ENCODE measurements around the gene JAKMIP1. TPM values are rescaled to one million over a fixed set of nuclear protein-coding genes. Genes with fewer than 3 reads are reported as not detected.

Gene JAKMIP1
- total RNA-seq, 1 experiment from 2014 or later = not detected

DNA sequence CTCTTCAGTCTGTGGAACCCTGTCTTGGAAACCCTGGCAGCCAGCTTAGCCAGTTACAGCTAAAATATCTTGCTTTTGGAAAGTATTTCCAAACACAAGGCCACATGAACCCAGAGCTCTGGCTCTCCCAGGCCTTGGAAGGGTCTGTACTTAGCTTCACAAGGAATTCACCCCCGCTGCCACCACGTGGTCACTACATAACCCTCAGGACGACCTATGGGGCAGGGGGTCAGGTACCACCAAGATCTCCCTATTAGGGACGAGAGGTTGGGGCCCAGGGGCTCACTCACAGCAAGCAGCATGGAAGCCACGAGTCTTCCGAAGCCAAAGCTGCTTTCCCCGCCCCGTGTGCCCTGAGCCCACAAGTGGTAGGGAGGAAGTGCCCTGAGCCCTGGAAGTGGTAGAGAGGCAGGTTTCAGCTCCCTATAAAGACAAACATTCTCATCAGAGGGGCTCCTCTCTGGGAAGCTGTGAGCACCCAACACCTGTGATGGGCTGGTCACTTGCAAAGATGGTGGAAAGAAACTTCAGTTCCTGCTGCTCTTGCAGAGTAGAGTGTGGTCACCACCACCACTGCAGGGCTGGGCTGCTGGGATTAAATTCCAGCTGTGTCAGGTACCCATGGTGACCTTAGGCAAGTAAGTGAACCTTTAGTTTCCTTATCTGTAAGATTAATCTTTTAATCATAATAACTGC is 4.7 kb upstream of the JAKMIP1 start:
- Histone ChIP-seq H4K20me1 (ENCODE audit: insufficient read depth) (no peaks in the 10 kb centered on the region), H2AFZ (ENCODE audit: low read depth, low read length, poor library complexity, severe bottlenecking) (no peak overlapping the region), H3K27me3 (ENCODE audit: insufficient read depth, low read length) (peaks cover 10% of the 10 kb centered on the region; the same call in 1 of the 2 replicates), H3K4me3 (replicated peaks in 1 of 2; ENCODE audit: low read depth in 1 of 2, low read length in 2 of 2) (no peak overlapping the region), H3K9ac (ENCODE audit: low read length) (no peak overlapping the region), H3K27ac (ENCODE audit: low read depth, low read length) (no peak overlapping the region), H3K9me3 (ENCODE audit: control insufficient read depth in 1 of 2, insufficient read depth in 1 of 2, low read depth in 1 of 2, low read length in 2 of 2) (no peaks in the 10 kb centered on the region), H3K79me2 (ENCODE audit: insufficient read depth, low read length) (no peaks in the 10 kb centered on the region), H3K36me3 (ENCODE audit: control insufficient read depth in 1 of 2, insufficient read depth in 2 of 2, low read length in 2 of 2) (no peaks in the 10 kb centered on the region), H3K4me2 (ENCODE audit: low read length) (no peak overlapping the region), H3K4me1 (ENCODE audit: control insufficient read depth in 1 of 2, insufficient read depth in 2 of 2, low read length in 2 of 2) (no peaks in the 10 kb centered on the region), H3K9me2 (ENCODE audit: insufficient read depth) (no peaks in the 10 kb centered on the region)
- POLR2A ChIA-PET = no interaction called here
- DNase-seq (ENCODE audit: low read depth, low spot score) (no peak), ATAC-seq (no peak)
- CTCF ChIA-PET = no interaction called here
- intact Hi-C loops (cut with micrococcal nuclease) = no loop called here
- no TSS peak for BruUV-seq (replicated peaks)
- TF ChIP-seq TCF7L2 (IDR thresholded peaks at IDR 0.05; ENCODE audit: borderline replicate concordance, extremely low read depth, insufficient read depth, insufficient read length) (no peak), SIN3A (IDR thresholded peaks at IDR 0.05; ENCODE audit: low read depth) (no peak)
- RAD21 ChIA-PET (ENCODE audit: low non-redundant PET in 1 of 2, low total read pairs in 2 of 2, uncharacterized antibody in 2 of 2, unreplicated experiment in 2 of 2) = no interaction called here

DNA sequence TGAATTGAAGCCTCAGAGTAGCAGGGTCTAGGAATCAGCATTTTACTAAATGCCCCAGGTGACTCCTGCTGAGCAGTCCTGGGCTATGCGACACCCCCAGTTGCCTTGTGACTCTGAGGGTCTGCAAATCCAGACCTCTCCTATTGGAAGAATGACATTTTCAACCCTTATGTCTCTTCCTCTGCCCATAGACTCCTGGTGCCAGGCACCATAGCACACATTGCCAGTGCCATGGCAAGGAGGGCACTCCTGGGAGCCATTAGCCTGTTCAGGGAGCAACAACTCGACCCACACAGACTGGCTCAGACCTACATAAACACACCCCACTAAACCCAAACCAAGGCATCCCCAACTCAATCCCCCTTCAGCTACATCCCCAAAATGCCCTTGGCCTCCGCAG is 3.7 kb upstream of the JAKMIP1 start:
- H3K36me3 ChIP-seq (ENCODE audit: control insufficient read depth in 1 of 2, insufficient read depth in 2 of 2, low read length in 2 of 2) = no peaks in the 10 kb centered on the region
- H3K9me2 ChIP-seq (ENCODE audit: insufficient read depth) = no peaks in the 10 kb centered on the region
- H2AFZ ChIP-seq (ENCODE audit: low read depth, low read length, poor library complexity, severe bottlenecking) = no peak overlapping the region
- intact Hi-C loops (cut with micrococcal nuclease) = no loop called here
- H3K4me1 ChIP-seq (ENCODE audit: control insufficient read depth in 1 of 2, insufficient read depth in 2 of 2, low read length in 2 of 2) = no peaks in the 10 kb centered on the region
- H3K27me3 ChIP-seq (ENCODE audit: insufficient read depth, low read length) = peaks cover 10% of the 10 kb centered on the region; the same call in 1 of the 2 replicates
- no peaks in the 10 kb centered on the region for H3K79me2 ChIP-seq (ENCODE audit: insufficient read depth, low read length)
- ATAC-seq = no peak
- H3K9me3 ChIP-seq (ENCODE audit: control insufficient read depth in 1 of 2, insufficient read depth in 1 of 2, low read depth in 1 of 2, low read length in 2 of 2) = no peaks in the 10 kb centered on the region
- no peak overlapping the region for H3K9ac ChIP-seq (ENCODE audit: low read length)
- TF ChIP-seq EGR1 (IDR thresholded peaks at IDR 0.05; ENCODE audit: low read depth) = no peak
- TF ChIP-seq, protein P1, sequence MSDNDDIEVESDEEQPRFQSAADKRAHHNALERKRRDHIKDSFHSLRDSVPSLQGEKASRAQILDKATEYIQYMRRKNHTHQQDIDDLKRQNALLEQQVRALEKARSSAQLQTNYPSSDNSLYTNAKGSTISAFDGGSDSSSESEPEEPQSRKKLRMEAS (IDR thresholded peaks at IDR 0.05) = no peak
- H3K4me2 ChIP-seq (ENCODE audit: low read length) = no peak overlapping the region
- POLR2A ChIA-PET = no interaction called here
- no peak overlapping the region for H3K27ac ChIP-seq (ENCODE audit: low read depth, low read length)
- H3K4me3 ChIP-seq (replicated peaks in 1 of 2; ENCODE audit: low read depth in 1 of 2, low read length in 2 of 2) = no peak overlapping the region
- RAD21 ChIA-PET (ENCODE audit: low non-redundant PET in 1 of 2, low total read pairs in 2 of 2, uncharacterized antibody in 2 of 2, unreplicated experiment in 2 of 2) = no interaction called here
- DNase-seq (ENCODE audit: low read depth, low spot score) = no peak
- BruUV-seq (replicated peaks) = no TSS peak
- CTCF ChIA-PET = no interaction called here
- H4K20me1 ChIP-seq (ENCODE audit: insufficient read depth) = no peaks in the 10 kb centered on the region
